A549 (cell line): ENCODE results near the gene CHST2. TPM values are rescaled to one million over a fixed set of nuclear protein-coding genes. Genes with fewer than 3 reads are reported as not detected.

Experiments
- ATAC-seq, 2 experiments: fragments of 200-7000 bp in 1 of 2; fragments of >200 bp in 1 of 2; cut with Nextera tagmentation in 1 of 2; cut with Tn5 transposase in 1 of 2; 3 replicates each; pipeline versions ENCODE4 v1.8.0 to v1.9.1; 2018 to 2020; ENCODE audit warnings: mild to moderate bottlenecking in 1 of 2, moderate library complexity in 1 of 2
- CTCF ChIA-PET: fragments of 300-600 bp; sonication (Branson Sonifier 250); formaldehyde crosslinking; extraction: SDS; loops from one replicate; lab custom pipeline; 2021; ENCODE audit warnings: antibody characterized with exemption, inconsistent platforms; lab: Yijun Ruan, JAX
- POLR2A ChIA-PET: fragments of 350-600 bp; formaldehyde crosslinking; extraction: SDS; loops from one replicate; lab custom pipeline; 2021; ENCODE audit warnings: antibody characterized with exemption, inconsistent platforms; lab: Yijun Ruan, JAX
- DNase-seq, 2 experiments: peaks; one replicate each; pipeline versions ENCODE4 v3.0.0 to v3.0.0-alpha.2; 2011 to 2016; ENCODE audit warnings: low read depth in 1 of 2, low spot score in 1 of 2
- FAIRE-seq: peaks from 2 replicates; lab custom pipeline; 2011; peaks lifted over from hg19 to GRCh38; lab: Jason Lieb, UNC
- H3K27ac ChIP-seq, 2 experiments: fragments of >200 bp; sonication (Bioruptor Twin); formaldehyde crosslinking; 3 replicates each; pipeline ENCODE4 v1.5.1; 2016 to 2017
- H3K4me1 ChIP-seq: fragments of >200 bp; sonication (Bioruptor Twin); formaldehyde crosslinking; 3 replicates; pipeline ENCODE4 v1.6.1; 2016
- H3K4me2 ChIP-seq: fragments of >200 bp; sonication (Bioruptor Twin); formaldehyde crosslinking; 3 replicates; pipeline ENCODE4 v1.6.1; 2016
- H3K4me3 ChIP-seq: fragments of >200 bp; sonication (Bioruptor Twin); formaldehyde crosslinking; 3 replicates; pipeline ENCODE4 v1.5.1; 2016
- H3K9me3 ChIP-seq: fragments of >200 bp; sonication (Bioruptor Twin); formaldehyde crosslinking; 3 replicates; pipeline ENCODE4 v1.6.1; 2016
- CBX2 ChIP-seq: fragments of 200-600 bp; sonication (generic); IDR thresholded peaks from 2 replicates; pipeline ENCODE4 v1.6.1; 2016; ENCODE audit warnings: low read depth, mild to moderate bottlenecking, borderline replicate concordance
- CBX8 ChIP-seq: fragments of 200-600 bp; sonication (generic); IDR thresholded peaks from 2 replicates; pipeline ENCODE4 v1.6.1; 2016
- CHD2 ChIP-seq: fragments of 150-350 bp; IDR thresholded peaks from 2 replicates; pipeline ENCODE4 v1.6.1; 2014; ENCODE audit warnings: low read length; ENCODE audit not compliant: partially characterized antibody
- CHD4 ChIP-seq: fragments of 200-600 bp; sonication (generic); IDR thresholded peaks from 2 replicates; pipeline ENCODE4 v1.6.1; 2016; ENCODE audit warnings: antibody characterized with exemption, mild to moderate bottlenecking, borderline replicate concordance
- CTCF ChIP-seq: fragments of >200 bp; sonication (Bioruptor Twin); formaldehyde crosslinking; IDR thresholded peaks from 3 replicates; pipeline ENCODE4 v1.5.1; 2016
- ELK1 ChIP-seq: fragments of 150-350 bp; IDR thresholded peaks from 2 replicates; pipeline ENCODE4 v1.6.1; 2014; ENCODE audit warnings: low read depth, mild to moderate bottlenecking, low read length
- FOSL2 ChIP-seq, 2 experiments: fragments of 450-650 bp in 1 of 2; fragments of >200 bp in 1 of 2; sonication (Bioruptor Twin) in 1 of 2; formaldehyde crosslinking; IDR thresholded peaks; 2 replicates each; pipeline versions ENCODE4 v1.5.0 to v1.6.1; 2016 to 2020; ENCODE audit warnings: mild to moderate bottlenecking in 1 of 2, moderate library complexity in 1 of 2
- FOXS1 ChIP-seq: fragments of 250-450 bp; sonication (Bioruptor Pico); IDR thresholded peaks from 2 replicates; pipeline ENCODE4 v1.5.0; 2020; ENCODE audit warnings: mild to moderate bottlenecking, moderate library complexity
- HDAC2 ChIP-seq: fragments of 200-600 bp; sonication (generic); IDR thresholded peaks from 2 replicates; pipeline ENCODE4 v1.6.1; 2016
- HOXA7 ChIP-seq: fragments of 250-450 bp; sonication (Bioruptor Pico); IDR thresholded peaks from 2 replicates; pipeline ENCODE4 v1.5.0; 2020; ENCODE audit warnings: mild to moderate bottlenecking, moderate library complexity
- HOXB5 ChIP-seq: fragments of 250-450 bp; sonication (Bioruptor Pico); IDR thresholded peaks from 2 replicates; pipeline ENCODE4 v1.5.0; 2020; ENCODE audit warnings: mild to moderate bottlenecking, moderate library complexity
- KDM5A ChIP-seq: fragments of 200-600 bp; sonication (generic); IDR thresholded peaks from 2 replicates; pipeline ENCODE4 v1.6.1; 2016; ENCODE audit warnings: antibody characterized with exemption, mild to moderate bottlenecking
- MAFK ChIP-seq: fragments of 450-650 bp; IDR thresholded peaks from 2 replicates; pipeline ENCODE4 v1.6.1; 2014; ENCODE audit not compliant: partially characterized antibody
- NFE2L2 ChIP-seq: fragments of 150-350 bp; conservative IDR thresholded peaks from 2 replicates; pipeline ENCODE4 v1.6.1; 2014; ENCODE audit warnings: low read length
- RNF2 ChIP-seq: fragments of 200-600 bp; sonication (generic); IDR thresholded peaks from 2 replicates; pipeline ENCODE4 v1.6.1; 2016; ENCODE audit warnings: low read depth, mild to moderate bottlenecking, antibody characterized with exemption, moderate library complexity, borderline replicate concordance
- SREBF2 ChIP-seq: fragments of 450-650 bp; IDR thresholded peaks from 2 replicates; pipeline ENCODE4 v1.6.1; 2014; ENCODE audit warnings: mild to moderate bottlenecking, moderate library complexity
- ZC3H11A ChIP-seq: fragments of 450-650 bp; IDR thresholded peaks from 2 replicates; pipeline ENCODE4 v1.6.1; 2014; ENCODE audit warnings: antibody characterized with exemption, mild to moderate bottlenecking
- ZFP36 ChIP-seq: fragments of 450-650 bp; IDR thresholded peaks from 2 replicates; pipeline ENCODE4 v1.6.1; 2014; ENCODE audit warnings: borderline replicate concordance; ENCODE audit not compliant: partially characterized antibody
- ZSCAN20 ChIP-seq: fragments of 250-450 bp; sonication (Bioruptor Pico); IDR thresholded peaks from 2 replicates; pipeline ENCODE4 v1.8.0; 2022; ENCODE audit warnings: mild to moderate bottlenecking, moderate library complexity
- WGBS: methylation state at CpG from one replicate; pipeline ENCODE4 v1.1.6; 2017; ENCODE audit errors: missing lambda C conversion rate; 5-methylcytosine and 5-hydroxymethylcytosine counted together
- polyA plus RNA-seq, 4 experiments: library from polyadenylated mRNA; depleted of rRNA in 3 of 4; stranded (reverse); fragments of >200 nt; fragmentation: RNase III in 1 of 4; extraction: RNeasy Plus Mini Kit Qiagen cat#74134 plus additional on column Dnase treatment in 1 of 4; gene quantifications; 2 replicates in 3 of 4; 3 replicates in 1 of 4; pipeline ENCODE4 v1.2.3, GENCODE V29; 2011 to 2017
- TF ChIP-seq, protein P1 (sequence below): fragments of 200-600 bp; sonication (generic); IDR thresholded peaks from 2 replicates; pipeline ENCODE4 v1.6.1; 2016; ENCODE audit warnings: antibody characterized with exemption, mild to moderate bottlenecking, moderate library complexity
- TF ChIP-seq, protein P2 (sequence below): fragments of 250-450 bp; sonication (Bioruptor Pico); IDR thresholded peaks from 2 replicates; pipeline ENCODE4 v1.5.0; 2020; ENCODE audit warnings: low read depth, mild to moderate bottlenecking, moderate library complexity

CHST2 gene
- polyA plus RNA-seq, 2 of the 4 experiments (the other 2 are of a cell fraction) = 0.04 to 0.26 TPM

DNA sequence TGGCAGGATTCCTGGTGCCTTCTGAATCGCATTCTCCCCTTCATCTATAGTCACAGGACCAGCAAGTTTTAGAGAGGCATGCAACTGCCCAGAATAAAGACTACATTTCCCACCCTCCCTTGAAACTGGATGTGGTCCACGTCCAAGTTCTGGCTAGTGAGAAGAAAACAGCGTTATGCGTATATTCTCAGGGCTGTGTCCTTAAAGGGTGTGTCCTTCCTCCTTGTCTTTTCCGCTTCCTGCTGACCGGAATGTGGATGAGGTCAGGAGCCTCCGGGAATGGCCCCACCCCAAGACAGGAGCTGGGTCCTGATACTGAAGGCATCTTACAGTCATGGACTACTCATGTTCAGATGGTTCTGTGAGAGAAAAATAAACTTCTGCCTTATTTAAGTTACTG, 20.2 kb downstream of the CHST2 start:
- Histone ChIP-seq H3K4me3 (peak overlapping the region; percentile 22; the same call in 1 of the 3 replicates), H3K27ac (no peak overlapping the region), H3K4me2 (peak overlapping the region; percentile 60), H3K9me3 (no peaks in the 10 kb centered on the region), H3K4me1 (0 out of 3 replicates have a peak, but pooled peaks cover 3% of the 10 kb centered on the region)
- WGBS = 25% methylated on average over 7 of the region's 7 CpGs
- ChIA-PET POLR2A (no interaction called here), CTCF (interaction anchor here (0.7 to 1.4 kb wide), 2 partner anchors 19 to 505 kb away, joined by 3 to 5 read pairs; no protein-coding TSS in a partner anchor)
- peak; percentile 80 to 86; a peak in 4 of 6 replicates for ATAC-seq
- FAIRE-seq = no peak
- DNase-seq = peak in 1 of 2 experiments; percentile 49
- no peak for TF ChIP-seq HOXA7
- TF ChIP-seq RNF2 = no peak
- no peak for TF ChIP-seq NFE2L2
- TF ChIP-seq FOXS1 (CRISPR knock-in tag) = no peak
- no peak for TF ChIP-seq CTCF
- no peak for TF ChIP-seq ELK1

- FAIRE-seq = no peak
- DNase-seq = peak in 1 of 2 experiments; percentile 10
- CTCF ChIA-PET = interaction anchor here (1.4 kb wide), 1 partner anchor 19 kb away, joined by 5 read pairs; no protein-coding TSS in a partner anchor
- WGBS = 43% methylated on average over 6 of the region's 6 CpGs
- 0 out of 6 replicates have a peak, but pooled peaks of 1 of the 2 experiments have one; percentile 10 for ATAC-seq
- POLR2A ChIA-PET = interaction anchor here (0.6 kb wide), 1 partner anchor 493 kb away, joined by 3 read pairs; no protein-coding TSS in a partner anchor
- no peak overlapping the region for H3K4me3 ChIP-seq
- TF ChIP-seq CBX8 (no peak), CHD2 (peak; percentile 35)
- H3K4me1 ChIP-seq = 0 out of 3 replicates have a peak, but pooled peaks cover 3% of the 10 kb centered on the region
- no peak overlapping the region for H3K4me2 ChIP-seq
- no peak overlapping the region for H3K27ac ChIP-seq
- no peaks in the 10 kb centered on the region for H3K9me3 ChIP-seq
Measured at GRCh38 chr3:143140550-143140949, 21.0 kb downstream of the CHST2 start.

DNA sequence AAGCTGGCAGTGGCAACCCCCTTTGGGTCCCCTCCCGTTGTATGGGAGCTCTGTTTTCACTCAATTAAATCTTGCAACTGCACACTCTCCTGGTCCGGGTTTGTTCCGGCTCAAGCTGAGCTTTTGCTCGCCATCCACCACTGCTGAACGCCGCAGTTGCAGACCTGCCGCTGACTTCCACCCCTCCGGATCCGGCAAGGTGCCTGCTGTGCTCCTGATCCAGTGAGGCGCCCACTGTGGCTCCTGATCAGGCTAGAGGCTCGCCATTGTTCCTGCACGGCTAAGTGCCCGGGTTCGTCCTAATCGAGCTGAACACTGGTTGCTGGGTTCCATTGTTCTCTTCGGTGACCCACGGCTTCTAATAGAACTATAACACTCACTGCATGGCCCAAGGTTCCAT, 22.8 kb downstream of the CHST2 start:
- TF ChIP-seq HOXB5 (CRISPR knock-in tag) (no peak), FOXS1 (CRISPR knock-in tag) (no peak), SREBF2 (no peak), FOSL2 (IDR thresholded peaks at IDR 0.05) (no peak), FOSL2 (CRISPR knock-in tag; IDR thresholded peaks at IDR 0.05) (no peak), ZFP36 (no peak), KDM5A (no peak), CBX2 (no peak), ZSCAN20 (no peak), CHD4 (no peak), HDAC2 (no peak), ZC3H11A (no peak), MAFK (no peak)
- TF ChIP-seq, protein P1, sequence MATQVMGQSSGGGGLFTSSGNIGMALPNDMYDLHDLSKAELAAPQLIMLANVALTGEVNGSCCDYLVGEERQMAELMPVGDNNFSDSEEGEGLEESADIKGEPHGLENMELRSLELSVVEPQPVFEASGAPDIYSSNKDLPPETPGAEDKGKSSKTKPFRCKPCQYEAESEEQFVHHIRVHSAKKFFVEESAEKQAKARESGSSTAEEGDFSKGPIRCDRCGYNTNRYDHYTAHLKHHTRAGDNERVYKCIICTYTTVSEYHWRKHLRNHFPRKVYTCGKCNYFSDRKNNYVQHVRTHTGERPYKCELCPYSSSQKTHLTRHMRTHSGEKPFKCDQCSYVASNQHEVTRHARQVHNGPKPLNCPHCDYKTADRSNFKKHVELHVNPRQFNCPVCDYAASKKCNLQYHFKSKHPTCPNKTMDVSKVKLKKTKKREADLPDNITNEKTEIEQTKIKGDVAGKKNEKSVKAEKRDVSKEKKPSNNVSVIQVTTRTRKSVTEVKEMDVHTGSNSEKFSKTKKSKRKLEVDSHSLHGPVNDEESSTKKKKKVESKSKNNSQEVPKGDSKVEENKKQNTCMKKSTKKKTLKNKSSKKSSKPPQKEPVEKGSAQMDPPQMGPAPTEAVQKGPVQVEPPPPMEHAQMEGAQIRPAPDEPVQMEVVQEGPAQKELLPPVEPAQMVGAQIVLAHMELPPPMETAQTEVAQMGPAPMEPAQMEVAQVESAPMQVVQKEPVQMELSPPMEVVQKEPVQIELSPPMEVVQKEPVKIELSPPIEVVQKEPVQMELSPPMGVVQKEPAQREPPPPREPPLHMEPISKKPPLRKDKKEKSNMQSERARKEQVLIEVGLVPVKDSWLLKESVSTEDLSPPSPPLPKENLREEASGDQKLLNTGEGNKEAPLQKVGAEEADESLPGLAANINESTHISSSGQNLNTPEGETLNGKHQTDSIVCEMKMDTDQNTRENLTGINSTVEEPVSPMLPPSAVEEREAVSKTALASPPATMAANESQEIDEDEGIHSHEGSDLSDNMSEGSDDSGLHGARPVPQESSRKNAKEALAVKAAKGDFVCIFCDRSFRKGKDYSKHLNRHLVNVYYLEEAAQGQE = no peak
- TF ChIP-seq, protein P2, sequence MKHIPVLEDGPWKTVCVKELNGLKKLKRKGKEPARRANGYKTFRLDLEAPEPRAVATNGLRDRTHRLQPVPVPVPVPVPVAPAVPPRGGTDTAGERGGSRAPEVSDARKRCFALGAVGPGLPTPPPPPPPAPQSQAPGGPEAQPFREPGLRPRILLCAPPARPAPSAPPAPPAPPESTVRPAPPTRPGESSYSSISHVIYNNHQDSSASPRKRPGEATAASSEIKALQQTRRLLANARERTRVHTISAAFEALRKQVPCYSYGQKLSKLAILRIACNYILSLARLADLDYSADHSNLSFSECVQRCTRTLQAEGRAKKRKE = no peak
- ChIA-PET CTCF (no interaction called here), POLR2A (no interaction called here)
- Histone ChIP-seq H3K4me3 (no peak overlapping the region), H3K9me3 (no peaks in the 10 kb centered on the region), H3K4me2 (no peak overlapping the region), H3K27ac (no peak overlapping the region), H3K4me1 (0 out of 3 replicates have a peak, but pooled peaks cover 3% of the 10 kb centered on the region)
- WGBS = 52% methylated on average over 14 of the region's 17 CpGs
- ATAC-seq = no peak
- DNase-seq = no peak
- FAIRE-seq = no peak
